Stimulated activated CD4-positive, alpha-beta T cell treated with anti-CD3 and anti-CD28 coated beads, Interleukin-12 subunit alpha, Interleukin-12 subunit beta, amount 100 ng/mL, for 4 hours (primary cell): ENCODE results near the gene EIF3M.
"Not testable (repeated sequence)": the region's sequence is repeated elsewhere in the genome, so short reads cannot be mapped to it uniquely, and the experiment has no call there.

ENCODE experiments used
- DNase-seq: peaks from one replicate; pipeline ENCODE4 v3.0.0-alpha.2; 2020

The EIF3M gene

GRCh38 chr11:32597921-32598320 lies 14.3 kb downstream of the EIF3M start:
- DNase-seq: no peak

DNA sequence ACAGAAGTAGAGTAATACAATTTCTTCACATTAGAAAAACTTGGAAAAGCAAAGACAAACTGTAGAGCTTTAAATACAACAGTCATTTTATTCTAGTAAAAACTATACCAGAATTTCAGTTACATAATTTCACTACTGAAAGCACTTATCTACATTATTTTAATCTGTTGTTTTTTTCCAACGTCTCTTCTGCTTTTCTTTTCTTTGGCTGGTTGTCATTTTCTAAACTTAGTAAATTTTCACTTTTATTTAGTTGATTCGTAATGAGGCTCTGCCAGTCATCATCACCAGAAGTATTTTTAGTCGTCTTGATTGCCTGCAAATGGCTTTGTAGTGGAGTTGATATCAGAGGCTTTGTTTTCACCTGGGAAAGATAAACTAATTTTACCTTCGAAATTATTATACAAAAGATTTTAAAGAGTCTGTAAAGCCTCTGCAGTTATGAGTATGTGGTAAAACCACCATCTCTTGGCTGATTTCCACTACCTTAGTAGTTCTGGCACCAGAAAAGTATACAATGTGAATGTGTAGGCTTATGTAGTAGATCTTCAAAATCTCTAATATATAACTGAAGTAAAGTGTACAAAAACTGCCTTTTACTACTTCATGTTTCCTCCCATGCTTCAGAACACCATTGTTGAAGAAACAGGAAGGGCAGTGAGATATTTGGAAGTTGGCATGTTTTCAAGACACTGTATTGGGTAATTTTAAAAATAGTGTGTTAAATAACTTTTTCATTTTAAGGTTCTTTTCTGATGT lies 19.2 kb downstream of the EIF3M start:
- DNase-seq: no peak

GRCh38 chr11:32606220-32606619 lies 22.6 kb downstream of the EIF3M start:
- DNase-seq: no peak

DNA sequence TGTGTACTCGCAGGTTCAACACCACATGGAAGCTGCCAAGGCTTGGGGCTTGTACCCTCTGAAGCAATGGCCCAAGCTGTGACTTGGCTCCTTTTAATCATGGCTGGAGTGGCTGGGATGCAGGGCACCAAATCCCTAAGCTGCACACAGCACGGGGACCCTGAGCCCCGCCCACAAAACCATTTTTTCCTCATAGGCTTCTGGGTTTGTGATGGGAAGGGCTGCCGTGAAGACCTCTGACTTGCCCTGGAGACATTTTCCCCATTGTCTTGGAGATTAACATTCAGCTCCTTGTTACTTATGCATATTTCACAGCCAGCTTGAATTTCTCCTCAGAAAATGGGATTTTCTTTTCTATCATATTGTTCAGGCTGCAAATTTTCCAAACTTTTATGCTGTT lies 25.2 kb downstream of the EIF3M start:
- not testable (repeated sequence) for DNase-seq

DNA sequence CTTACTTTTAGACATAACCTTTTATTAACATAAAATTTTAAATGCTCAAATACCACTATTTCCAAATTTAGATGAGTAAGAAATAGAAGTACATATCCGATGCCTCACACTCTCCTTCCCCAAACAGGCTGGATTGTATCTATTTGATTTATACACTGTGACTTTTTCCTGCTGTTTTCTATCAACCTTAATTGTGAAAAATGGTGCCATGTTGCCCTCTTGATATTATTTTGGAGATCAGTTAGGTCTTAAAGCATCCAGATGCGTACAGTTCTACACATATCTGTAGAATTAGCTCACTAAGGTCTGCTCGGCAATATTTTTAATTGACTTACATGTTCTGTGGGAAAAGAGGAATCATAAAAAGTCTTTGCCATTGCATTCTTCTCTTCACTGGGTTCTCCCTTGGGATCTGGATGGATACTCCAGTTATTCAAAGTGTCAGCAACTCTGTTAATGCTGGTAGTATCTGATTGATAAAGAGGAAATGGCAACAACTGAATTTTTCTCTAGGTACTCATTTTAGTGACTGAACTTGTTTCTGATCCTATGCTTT lies 27.2 kb downstream of the EIF3M start:
- DNase-seq: no peak

DNA sequence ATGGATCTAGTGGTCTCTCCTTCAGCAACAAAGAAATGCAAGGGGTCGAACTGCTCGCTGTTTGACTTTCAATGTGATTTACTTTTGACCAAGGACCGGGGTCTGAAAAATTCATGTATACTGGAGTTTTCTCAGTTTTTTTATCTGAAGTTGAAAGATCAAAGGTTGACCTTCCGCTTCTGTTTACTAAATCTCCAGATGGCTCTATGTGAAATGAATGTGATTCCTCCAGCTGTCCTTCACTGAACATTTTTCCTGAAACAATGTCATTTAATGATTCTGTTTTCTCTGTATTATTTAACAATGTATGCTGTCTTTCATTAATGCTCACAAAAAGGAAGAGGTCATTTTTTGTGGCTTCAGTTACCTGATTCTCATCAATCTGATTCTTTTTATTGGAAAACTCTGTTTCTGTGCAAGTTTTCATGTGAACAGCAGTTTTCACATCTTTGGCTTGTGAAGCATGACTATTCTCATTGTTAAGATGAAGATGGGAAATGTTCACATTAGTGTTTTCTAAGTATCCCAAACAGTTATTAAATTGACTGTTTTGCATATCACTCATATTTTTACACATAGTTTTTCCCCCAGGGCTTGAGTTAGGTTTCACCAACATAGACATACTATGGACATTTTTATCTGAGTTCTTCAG lies 30.0 kb downstream of the EIF3M start:
- no peak for DNase-seq

GRCh38 chr11:32615422-32615821 lies 31.8 kb downstream of the EIF3M start:
- DNase-seq: no peak

DNA sequence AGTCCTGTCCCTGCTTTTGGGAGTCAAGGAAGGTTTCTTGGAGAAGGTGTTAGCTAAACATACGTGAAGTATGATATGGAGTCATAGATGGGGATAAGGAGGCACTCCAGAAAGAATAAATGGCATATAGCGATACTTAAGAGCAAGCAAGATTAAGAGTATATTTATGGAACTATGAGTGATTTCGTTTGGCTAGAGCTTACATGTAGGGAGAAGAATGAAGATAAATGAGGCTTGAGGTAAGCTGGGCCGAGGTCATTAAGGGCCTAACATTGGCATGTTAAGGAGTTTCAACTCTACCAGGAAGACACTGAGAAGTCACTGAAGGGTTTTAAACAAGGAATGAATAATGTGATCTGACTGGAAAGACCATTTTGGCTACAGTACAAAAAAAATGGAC lies 33.3 kb downstream of the EIF3M start:
- no peak for DNase-seq

GRCh38 chr11:32630844-32631243 lies 47.2 kb downstream of the EIF3M start:
- no peak for DNase-seq

GRCh38 chr11:32635819-32636218 lies 52.2 kb downstream of the EIF3M start:
- no peak for DNase-seq

GRCh38 chr11:32641361-32641760 lies 57.7 kb downstream of the EIF3M start:
- DNase-seq: no peak

DNA sequence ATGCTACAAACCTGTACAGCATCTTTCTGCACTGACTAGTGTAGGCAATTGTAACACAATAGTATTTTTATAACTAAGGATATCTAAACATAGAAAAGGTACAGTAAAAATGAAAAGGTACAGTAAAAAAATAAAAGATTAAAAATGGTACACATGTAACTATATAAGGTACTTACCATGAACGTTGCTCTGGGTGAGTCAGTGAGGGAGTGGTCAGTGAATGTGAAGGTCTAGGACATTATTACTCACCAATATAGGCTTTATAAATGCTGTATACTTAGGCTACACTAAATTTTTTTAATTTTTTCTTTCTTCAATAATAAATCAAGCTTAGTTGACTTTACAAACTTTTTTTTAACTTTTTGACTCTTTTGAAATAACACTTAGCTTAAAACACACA lies 59.9 kb downstream of the EIF3M start:
- DNase-seq: no peak
